Left lung (tissue), 10 donors: Measurements from ENCODE around the gene PUSL1. TPM values are rescaled to one million over a fixed set of nuclear protein-coding genes. Genes with fewer than 3 reads are reported as not detected.

Source experiments
- ATAC-seq: fragments of 200-7000 bp; cut with Tn5 transposase; one replicate; pipeline ENCODE4 v1.9.1; 2020; ENCODE audit warnings: moderate library complexity
- DNase-seq, 4 donors: peaks; one replicate each; pipeline ENCODE4 v3.0.0-alpha.2; 2013 to 2020
- H3K27ac ChIP-seq, 2 donors: fragments of 200-600 bp; sonication (generic) in 1 of 2; one replicate each; pipeline versions ENCODE4 v1.5.0 to v1.8.0; 2020 to 2021
- H3K27me3 ChIP-seq, 2 donors: fragments of 200-600 bp; sonication (generic) in 1 of 2; one replicate each; pipeline versions ENCODE4 v1.5.0 to v1.8.0; 2020 to 2021
- H3K36me3 ChIP-seq, 2 donors: fragments of 200-600 bp; sonication (generic) in 1 of 2; one replicate each; pipeline versions ENCODE4 v1.5.0 to v1.8.0; 2020 to 2021
- H3K4me1 ChIP-seq, 2 donors: fragments of 200-600 bp; one replicate each; pipeline ENCODE4 v1.8.0; 2021
- H3K4me3 ChIP-seq, 2 donors: fragments of 200-600 bp; sonication (generic) in 1 of 2; one replicate each; pipeline versions ENCODE4 v1.5.0 to v1.8.0; 2020 to 2021; ENCODE audit warnings: mild to moderate bottlenecking in 1 of 2
- H3K9me3 ChIP-seq, 2 donors: fragments of 200-600 bp; sonication (generic) in 1 of 2; one replicate each; pipeline versions ENCODE4 v1.5.0 to v1.8.0; 2020 to 2021
- CTCF ChIP-seq, 2 donors: fragments of 200-600 bp; sonication (generic) in 1 of 2; IDR thresholded peaks; one replicate each; pipeline versions ENCODE4 v1.5.0 to v1.8.0; 2021; ENCODE audit warnings: antibody characterized with exemption in 2 of 2
- intact Hi-C, 2 donors: fragments of 100-400 bp; cut with DNase I; formaldehyde crosslinking; loops; one replicate each; pipeline versions ENCODE4 v1.11.2 to v1.14.2; 2022
- polyA plus RNA-seq, 6 donors: library from polyadenylated mRNA; unstranded; fragments of 120-200 nt; gene quantifications; one replicate each; pipeline ENCODE4 v1.2.1, GENCODE V29; 2013; ENCODE audit not compliant: insufficient read length in 6 of 6
- total RNA-seq, 2 donors: library from RNA; stranded (reverse); fragmentation: NEBNext Ultra II Directional; extraction: Animal tissue kit (Norgen Biotek cat#: 25700); gene quantifications; one replicate each; pipeline ENCODE4 v1.2.1, GENCODE V29; 2021
- donor health status: DM: no; HTN: yes; CAD: no.
- donor health status: DM: no; HTN: no; CAD: no.

Gene PUSL1
- total and polyA plus RNA-seq, 8 donors, result 4.3 to 18.3 (median 8.7) TPM

- Histone ChIP-seq H3K27me3 (peaks cover 21 to 73% of the 10 kb centered on the region in 2 donors), H3K27ac (no peak overlapping the region), H3K36me3 (no peaks in the 10 kb centered on the region), H3K4me3 (no peak overlapping the region), H3K9me3 (no peaks in the 10 kb centered on the region), H3K4me1 (peaks cover 4 to 43% of the 10 kb centered on the region in 2 donors)
- no peak for TF ChIP-seq CTCF (IDR thresholded peaks at IDR 0.05)
- intact Hi-C loops, result no loop called here
- peak in 1 of 4 donors; percentile 68 for DNase-seq
- no peak for ATAC-seq
Measured at GRCh38 chr1:1353389-1354151, 45.2 kb downstream of the PUSL1 start.

- Histone ChIP-seq H3K9me3 (no peaks in the 10 kb centered on the region), H3K36me3 (no peaks in the 10 kb centered on the region), H3K4me3 (no peak overlapping the region), H3K4me1 (peaks cover 10 to 46% of the 10 kb centered on the region in 2 donors), H3K27me3 (peaks cover 21 to 83% of the 10 kb centered on the region in 2 donors), H3K27ac (no peak overlapping the region)
- DNase-seq (peak in 1 of 4 donors; percentile 80), ATAC-seq (no peak)
- no peak for TF ChIP-seq CTCF (IDR thresholded peaks at IDR 0.05)
- intact Hi-C loops, result no loop called here
Measured at GRCh38 chr1:1354271-1355247, 46.2 kb downstream of the PUSL1 start.

GRCh38 chr1:1355416-1355815 is 47.0 kb downstream of the PUSL1 start:
- H3K27me3 ChIP-seq, result peaks cover 21 to 91% of the 10 kb centered on the region in 2 donors
- intact Hi-C loops, result no loop called here
- H3K27ac ChIP-seq, result no peak overlapping the region
- peak overlapping the region in 1 of 2 donors; percentile 3 for H3K4me3 ChIP-seq
- no peaks in the 10 kb centered on the region for H3K36me3 ChIP-seq
- ATAC-seq, result no peak
- no peaks in the 10 kb centered on the region for H3K9me3 ChIP-seq
- TF ChIP-seq CTCF (IDR thresholded peaks at IDR 0.05), result no peak
- peak in 2 of 4 donors; percentile 61 to 84 for DNase-seq
- peaks cover 14 to 49% of the 10 kb centered on the region in 2 donors for H3K4me1 ChIP-seq

- no peak overlapping the region for H3K27ac ChIP-seq
- peak overlapping the region; percentile 40 to 42 for H3K4me3 ChIP-seq
- H3K27me3 ChIP-seq, result peaks cover 21 to 100% of the 10 kb centered on the region in 2 donors
- H3K9me3 ChIP-seq, result no peaks in the 10 kb centered on the region
- no peak for TF ChIP-seq CTCF (IDR thresholded peaks at IDR 0.05)
- no peaks in the 10 kb centered on the region for H3K36me3 ChIP-seq
- ATAC-seq (no peak), DNase-seq (no peak)
- intact Hi-C loops, result no loop called here
- H3K4me1 ChIP-seq, result peaks cover 17 to 49% of the 10 kb centered on the region in 2 donors
Measured at GRCh38 chr1:1356166-1356795, 47.9 kb downstream of the PUSL1 start.
